Adrenal gland (tissue), 5 donors: ENCODE results near the gene NISCH.

ENCODE experiments used
- POLR2A ChIP-seq, 2 donors: fragments of 450-650 bp; IDR thresholded peaks; one replicate each; pipeline ENCODE4 v1.6.1; 2017; ENCODE audit warnings: antibody characterized with exemption in 2 of 2, mild to moderate bottlenecking in 2 of 2, moderate library complexity in 1 of 2
- TF ChIP-seq, protein P1 (sequence below), 6 experiments: fragments of 450-650 bp in 4 of 6; fragments of 200-600 bp in 2 of 6; sonication (generic) in 1 of 6; IDR thresholded peaks; 1 replicate in 5 of 6; 2 replicates in 1 of 6; pipeline versions ENCODE4 v1.5.1 to v1.8.0; 2016 to 2021; ENCODE audit warnings: antibody characterized with exemption in 6 of 6, mild to moderate bottlenecking in 2 of 6, moderate library complexity in 1 of 6
- donor health status: DM: no; HTN: no; CAD: no.

- no peak for TF ChIP-seq POLR2A (IDR thresholded peaks at IDR 0.05)
- TF ChIP-seq, protein P1, sequence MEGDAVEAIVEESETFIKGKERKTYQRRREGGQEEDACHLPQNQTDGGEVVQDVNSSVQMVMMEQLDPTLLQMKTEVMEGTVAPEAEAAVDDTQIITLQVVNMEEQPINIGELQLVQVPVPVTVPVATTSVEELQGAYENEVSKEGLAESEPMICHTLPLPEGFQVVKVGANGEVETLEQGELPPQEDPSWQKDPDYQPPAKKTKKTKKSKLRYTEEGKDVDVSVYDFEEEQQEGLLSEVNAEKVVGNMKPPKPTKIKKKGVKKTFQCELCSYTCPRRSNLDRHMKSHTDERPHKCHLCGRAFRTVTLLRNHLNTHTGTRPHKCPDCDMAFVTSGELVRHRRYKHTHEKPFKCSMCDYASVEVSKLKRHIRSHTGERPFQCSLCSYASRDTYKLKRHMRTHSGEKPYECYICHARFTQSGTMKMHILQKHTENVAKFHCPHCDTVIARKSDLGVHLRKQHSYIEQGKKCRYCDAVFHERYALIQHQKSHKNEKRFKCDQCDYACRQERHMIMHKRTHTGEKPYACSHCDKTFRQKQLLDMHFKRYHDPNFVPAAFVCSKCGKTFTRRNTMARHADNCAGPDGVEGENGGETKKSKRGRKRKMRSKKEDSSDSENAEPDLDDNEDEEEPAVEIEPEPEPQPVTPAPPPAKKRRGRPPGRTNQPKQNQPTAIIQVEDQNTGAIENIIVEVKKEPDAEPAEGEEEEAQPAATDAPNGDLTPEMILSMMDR (IDR thresholded peaks at IDR 0.05), result no peak
Measured at GRCh38 chr3:52520716-52521487, 65.5 kb downstream of the NISCH start.
